A549 (cell line): ENCODE measurements around the gene SLC9A3.

Experiments
- CBX2 ChIP-seq: fragments of 200-600 bp; sonication (generic); IDR thresholded peaks from 2 replicates; pipeline ENCODE4 v1.6.1; 2016; ENCODE audit warnings: low read depth, mild to moderate bottlenecking, borderline replicate concordance
- TF ChIP-seq, protein P1 (sequence below): fragments of >200 bp; sonication (Bioruptor Twin); formaldehyde crosslinking; IDR thresholded peaks from 3 replicates; pipeline ENCODE4 v1.5.1; 2016

DNA sequence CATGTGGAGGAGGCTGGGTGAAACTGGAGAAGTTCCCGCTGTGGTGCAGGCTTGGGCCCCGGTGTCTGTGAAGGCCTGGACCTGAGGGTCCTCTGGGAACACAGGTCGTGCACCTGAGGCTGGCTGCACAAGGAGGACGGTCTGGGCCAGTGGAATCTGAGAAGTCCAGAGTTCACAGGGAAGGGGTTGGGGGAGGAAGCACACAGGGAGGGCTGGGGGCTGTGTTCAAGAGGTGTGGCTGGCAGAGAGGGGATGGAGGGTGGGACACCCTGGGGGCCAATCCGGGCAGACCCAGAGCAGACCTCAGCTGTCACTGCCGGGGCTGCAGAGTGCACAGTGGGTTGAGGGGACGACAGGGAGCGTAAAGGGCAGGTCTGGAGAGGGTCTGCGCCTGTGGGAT is 2.6 kb downstream of the SLC9A3 start:
- no peak for TF ChIP-seq CBX2
- TF ChIP-seq, protein P1, sequence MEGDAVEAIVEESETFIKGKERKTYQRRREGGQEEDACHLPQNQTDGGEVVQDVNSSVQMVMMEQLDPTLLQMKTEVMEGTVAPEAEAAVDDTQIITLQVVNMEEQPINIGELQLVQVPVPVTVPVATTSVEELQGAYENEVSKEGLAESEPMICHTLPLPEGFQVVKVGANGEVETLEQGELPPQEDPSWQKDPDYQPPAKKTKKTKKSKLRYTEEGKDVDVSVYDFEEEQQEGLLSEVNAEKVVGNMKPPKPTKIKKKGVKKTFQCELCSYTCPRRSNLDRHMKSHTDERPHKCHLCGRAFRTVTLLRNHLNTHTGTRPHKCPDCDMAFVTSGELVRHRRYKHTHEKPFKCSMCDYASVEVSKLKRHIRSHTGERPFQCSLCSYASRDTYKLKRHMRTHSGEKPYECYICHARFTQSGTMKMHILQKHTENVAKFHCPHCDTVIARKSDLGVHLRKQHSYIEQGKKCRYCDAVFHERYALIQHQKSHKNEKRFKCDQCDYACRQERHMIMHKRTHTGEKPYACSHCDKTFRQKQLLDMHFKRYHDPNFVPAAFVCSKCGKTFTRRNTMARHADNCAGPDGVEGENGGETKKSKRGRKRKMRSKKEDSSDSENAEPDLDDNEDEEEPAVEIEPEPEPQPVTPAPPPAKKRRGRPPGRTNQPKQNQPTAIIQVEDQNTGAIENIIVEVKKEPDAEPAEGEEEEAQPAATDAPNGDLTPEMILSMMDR = no peak
